Stimulated activated naive CD8-positive, alpha-beta T cell treated with anti-CD3 and anti-CD28 coated beads, Interleukin-15, Interleukin-2, amounts not matched to agents 100 ng/mL and 50 ng/mL, for 24 hours (primary cell): Measurements from ENCODE around the gene CENPT.
"Not testable (repeated sequence)": the region's sequence is repeated elsewhere in the genome, so short reads cannot be mapped to it uniquely, and the experiment has no call there.

Experiments
- H3K27ac Mint-ChIP-seq: one replicate; pipeline ENCODE4 v1.8.0; 2021; ENCODE audit warnings: mild to moderate bottlenecking, mixed read lengths
- H3K27me3 Mint-ChIP-seq: one replicate; pipeline ENCODE4 v1.8.0; 2021; ENCODE audit warnings: mixed read lengths
- H3K36me3 Mint-ChIP-seq: one replicate; pipeline ENCODE4 v1.8.0; 2021; ENCODE audit warnings: low read depth, mixed read lengths
- H3K4me1 Mint-ChIP-seq: one replicate; pipeline ENCODE4 v1.8.0; 2021; ENCODE audit warnings: low read depth, mixed read lengths
- H3K4me3 Mint-ChIP-seq: one replicate; pipeline ENCODE4 v1.8.0; 2021; ENCODE audit warnings: mild to moderate bottlenecking, mixed read lengths
- H3K9me3 Mint-ChIP-seq: one replicate; pipeline ENCODE4 v1.8.0; 2021; ENCODE audit warnings: mixed read lengths

The CENPT gene

GRCh38 chr16:67845291-67846062 lies 2.0 kb downstream of the CENPT start:
- Mint-ChIP-seq H3K27me3 (no peaks in the 10 kb centered on the region), H3K9me3 (no peaks in the 10 kb centered on the region), H3K4me1 (peaks cover 52% of the 10 kb centered on the region), H3K36me3 (peaks cover 8% of the 10 kb centered on the region), H3K27ac (peak overlapping the region; percentile 95), H3K4me3 (peak overlapping the region; percentile 89)

- peak overlapping the region; percentile 95 for H3K4me3 Mint-ChIP-seq
- H3K4me1 Mint-ChIP-seq: peaks cover 52% of the 10 kb centered on the region
- H3K9me3 Mint-ChIP-seq: no peaks in the 10 kb centered on the region
- no peaks in the 10 kb centered on the region for H3K27me3 Mint-ChIP-seq
- H3K27ac Mint-ChIP-seq: peak overlapping the region; percentile 86
- H3K36me3 Mint-ChIP-seq: peaks cover 8% of the 10 kb centered on the region
Observed at GRCh38 chr16:67844497-67844896, 3.0 kb downstream of the CENPT start.

DNA sequence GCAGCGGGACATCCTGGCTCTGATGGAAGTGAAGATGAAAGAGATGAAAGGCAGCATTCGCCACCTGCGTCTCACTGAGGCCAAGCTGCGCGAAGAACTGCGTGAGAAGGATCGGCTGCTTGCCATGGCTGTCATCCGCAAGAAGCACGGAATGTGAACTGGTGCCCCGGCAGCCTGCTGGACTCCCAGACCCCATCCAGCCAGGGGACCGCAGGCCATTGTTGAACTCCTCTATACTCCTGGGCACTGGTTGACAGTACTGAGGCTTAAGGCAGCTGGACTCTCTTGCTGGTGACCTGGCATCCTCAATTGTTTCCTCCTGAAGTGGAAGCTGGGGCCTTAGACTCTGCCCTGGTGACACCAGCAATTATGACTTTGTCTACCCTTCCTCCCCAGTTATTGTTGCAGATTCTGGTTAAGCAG lies 4.1 kb downstream of the CENPT start:
- H3K4me1 Mint-ChIP-seq: peaks cover 45% of the 10 kb centered on the region
- H3K36me3 Mint-ChIP-seq: peaks cover 3% of the 10 kb centered on the region
- H3K27me3 Mint-ChIP-seq: no peaks in the 10 kb centered on the region
- peak overlapping the region; percentile 95 for H3K4me3 Mint-ChIP-seq
- no peaks in the 10 kb centered on the region for H3K9me3 Mint-ChIP-seq
- peak overlapping the region; percentile 89 for H3K27ac Mint-ChIP-seq

GRCh38 chr16:67842509-67843342 lies 4.8 kb downstream of the CENPT start:
- peak overlapping the region; percentile 95 for H3K4me3 Mint-ChIP-seq
- no peaks in the 10 kb centered on the region for H3K9me3 Mint-ChIP-seq
- peaks cover 3% of the 10 kb centered on the region for H3K36me3 Mint-ChIP-seq
- H3K27ac Mint-ChIP-seq: peak overlapping the region; percentile 89
- H3K4me1 Mint-ChIP-seq: peaks cover 41% of the 10 kb centered on the region
- H3K27me3 Mint-ChIP-seq: no peaks in the 10 kb centered on the region

DNA sequence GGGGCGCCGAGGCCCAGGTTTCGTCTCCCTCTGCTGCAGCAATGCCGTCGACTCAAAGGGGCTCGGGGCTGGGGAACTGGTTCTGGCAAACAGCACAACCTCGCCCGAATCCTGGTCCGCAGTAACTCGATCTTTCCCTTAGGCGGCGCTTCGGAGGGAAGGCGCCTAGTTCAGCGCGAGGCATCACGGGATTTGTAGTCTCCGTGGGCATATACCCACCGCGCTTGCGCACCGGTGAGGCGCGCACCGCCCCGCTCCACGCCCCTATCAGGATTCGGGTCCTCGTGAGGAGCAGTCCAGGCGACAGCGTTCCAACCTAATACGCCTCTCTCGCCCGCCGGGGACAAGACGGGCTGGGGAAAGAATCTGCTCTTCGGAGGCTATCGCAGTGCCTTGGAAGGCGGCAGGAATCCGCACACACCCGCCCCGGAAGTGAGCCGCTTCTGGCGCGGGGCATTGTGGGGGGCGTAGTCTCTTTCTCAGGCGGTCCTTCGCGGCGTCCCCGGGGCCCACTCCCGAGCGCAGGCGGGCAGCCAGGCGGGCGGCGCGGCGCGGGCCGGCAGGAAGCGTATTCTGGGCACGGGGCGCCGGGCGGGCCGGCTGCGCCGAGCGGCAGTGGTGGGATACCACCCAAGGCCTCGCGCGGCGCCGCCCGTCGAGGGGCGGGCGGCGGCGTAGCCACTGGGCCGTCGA lies 5.5 kb downstream of the CENPT start, which contains the start of gene THAP11:
Gene THAP11, plus strand, starts transcription at position 505 of the 693 bp plus-strand sequence. CDS start 235 bp downstream, outside the sequence.
- H3K27ac Mint-ChIP-seq: peak within 1 kb of the TSS; percentile 96
- no peaks in the 10 kb centered on the region for H3K27me3 Mint-ChIP-seq
- H3K9me3 Mint-ChIP-seq: no peaks in the 10 kb centered on the region
- peaks cover 3% of the 10 kb centered on the region for H3K36me3 Mint-ChIP-seq
- peak within 1 kb of the TSS; percentile 95 for H3K4me3 Mint-ChIP-seq
- H3K4me1 Mint-ChIP-seq: peaks cover 38% of the 10 kb centered on the region

DNA sequence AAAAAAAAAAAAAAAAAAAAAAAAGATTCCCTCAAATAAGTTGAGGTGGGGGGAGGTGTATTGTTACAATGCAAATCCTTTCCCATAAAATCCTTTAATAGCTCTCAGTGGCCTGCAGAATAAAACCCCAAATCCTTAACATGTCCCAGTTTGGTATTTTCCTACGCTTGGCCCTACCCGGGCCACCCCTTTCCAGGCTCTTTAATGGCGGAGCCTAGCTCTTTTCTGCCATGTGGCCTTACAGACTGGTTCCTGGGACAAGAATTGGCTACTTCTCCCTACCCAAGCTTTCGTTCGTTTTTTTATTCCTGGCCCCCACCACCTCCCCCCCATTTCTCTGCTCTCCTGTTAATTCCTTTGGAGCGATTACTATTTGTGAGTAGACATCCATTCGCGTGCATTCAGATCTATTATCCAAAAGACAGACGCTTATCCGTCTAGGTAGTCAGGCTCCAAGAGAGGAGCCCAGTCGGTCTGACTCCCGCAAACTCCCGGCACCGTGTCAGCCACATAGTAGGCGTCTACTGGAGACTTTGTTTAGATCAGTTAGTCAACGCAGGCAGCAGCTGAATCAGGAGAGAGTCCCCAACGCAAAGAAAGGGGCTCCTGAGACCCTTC lies 6.2 kb downstream of the CENPT start:
- peaks cover 38% of the 10 kb centered on the region for H3K4me1 Mint-ChIP-seq
- H3K36me3 Mint-ChIP-seq: peaks cover 3% of the 10 kb centered on the region
- no peaks in the 10 kb centered on the region for H3K9me3 Mint-ChIP-seq
- peak overlapping the region; percentile 96 for H3K27ac Mint-ChIP-seq
- no peaks in the 10 kb centered on the region for H3K27me3 Mint-ChIP-seq
- H3K4me3 Mint-ChIP-seq: peak overlapping the region; percentile 89

- Mint-ChIP-seq H3K4me1 (peaks cover 12% of the 10 kb centered on the region), H3K36me3 (no peaks in the 10 kb centered on the region), H3K27ac (no peak overlapping the region), H3K27me3 (no peaks in the 10 kb centered on the region), H3K9me3 (no peaks in the 10 kb centered on the region), H3K4me3 (no peak overlapping the region)
Observed at GRCh38 chr16:67837811-67838210, 9.7 kb downstream of the CENPT start.

DNA sequence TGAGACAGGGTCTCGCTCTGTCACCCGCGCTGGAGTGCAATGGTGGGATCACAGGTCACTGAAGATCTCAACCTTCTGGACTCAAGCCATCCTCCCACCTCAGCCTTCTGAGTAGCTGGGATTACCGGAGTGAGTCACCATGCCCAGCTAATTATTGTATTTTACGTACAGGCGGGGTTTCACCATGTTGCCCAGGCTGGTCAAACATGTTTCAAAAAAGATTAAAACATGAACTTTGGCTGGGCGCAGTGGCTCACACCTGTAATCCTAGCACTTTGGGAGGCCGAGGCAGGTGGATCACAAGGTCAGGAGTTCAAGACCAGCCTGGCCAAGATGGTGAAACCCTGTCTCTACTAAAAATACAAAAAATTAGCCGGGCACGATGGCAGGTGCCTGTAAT lies 10.3 kb downstream of the CENPT start:
- H3K9me3 Mint-ChIP-seq, H3K36me3 Mint-ChIP-seq, H3K27ac Mint-ChIP-seq: not testable (repeated sequence)

DNA sequence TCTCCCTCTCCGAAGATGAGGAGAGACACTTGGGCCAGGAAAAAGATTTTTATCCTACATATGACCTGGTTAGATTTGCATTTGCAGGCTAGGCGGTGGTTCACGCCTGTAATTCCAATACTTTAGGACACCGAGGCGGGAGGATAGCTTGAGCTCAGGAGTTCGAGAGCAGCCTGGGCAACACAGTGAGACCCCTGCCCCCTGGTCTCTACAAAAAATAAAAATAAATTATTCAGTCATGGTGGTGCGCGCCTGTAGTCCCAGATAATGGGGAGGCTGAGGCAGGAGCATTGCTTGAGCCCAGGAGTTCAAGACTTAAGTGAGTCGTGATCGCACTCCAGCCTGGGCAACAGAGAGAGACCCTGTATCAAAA lies 13.3 kb downstream of the CENPT start:
- Mint-ChIP-seq H3K27me3 (no peaks in the 10 kb centered on the region), H3K27ac (peak overlapping the region; percentile 72), H3K4me3 (peak overlapping the region; percentile 87), H3K4me1 (peaks cover 12% of the 10 kb centered on the region), H3K9me3 (no peaks in the 10 kb centered on the region), H3K36me3 (peaks cover 11% of the 10 kb centered on the region)

More for the DNA sequence above, 10.3 kb downstream of the CENPT start:
- H3K4me3 Mint-ChIP-seq, H3K27me3 Mint-ChIP-seq: not testable (repeated sequence)
- peaks cover 17% of the 10 kb centered on the region for H3K4me1 Mint-ChIP-seq

- H3K4me3 Mint-ChIP-seq: peak overlapping the region; percentile 87
- no peaks in the 10 kb centered on the region for H3K9me3 Mint-ChIP-seq
- peaks cover 11% of the 10 kb centered on the region for H3K36me3 Mint-ChIP-seq
- H3K27me3 Mint-ChIP-seq: no peaks in the 10 kb centered on the region
- peak overlapping the region; percentile 72 for H3K27ac Mint-ChIP-seq
- peaks cover 12% of the 10 kb centered on the region for H3K4me1 Mint-ChIP-seq
Observed at GRCh38 chr16:67833415-67834241, 13.9 kb downstream of the CENPT start.

GRCh38 chr16:67833030-67833414 lies 14.5 kb downstream of the CENPT start:
- H3K9me3 Mint-ChIP-seq: no peaks in the 10 kb centered on the region
- peaks cover 11% of the 10 kb centered on the region for H3K36me3 Mint-ChIP-seq
- H3K27me3 Mint-ChIP-seq: no peaks in the 10 kb centered on the region
- peaks cover 12% of the 10 kb centered on the region for H3K4me1 Mint-ChIP-seq
- peak overlapping the region; percentile 36 for H3K27ac Mint-ChIP-seq
- H3K4me3 Mint-ChIP-seq: peak overlapping the region; percentile 87

- Mint-ChIP-seq H3K27me3 (no peaks in the 10 kb centered on the region), H3K4me3 (no peak overlapping the region), H3K36me3 (peaks cover 14% of the 10 kb centered on the region), H3K27ac (no peak overlapping the region), H3K4me1 (peaks cover 9% of the 10 kb centered on the region), H3K9me3 (no peaks in the 10 kb centered on the region)
Observed at GRCh38 chr16:67828651-67829050, 18.8 kb downstream of the CENPT start.

DNA sequence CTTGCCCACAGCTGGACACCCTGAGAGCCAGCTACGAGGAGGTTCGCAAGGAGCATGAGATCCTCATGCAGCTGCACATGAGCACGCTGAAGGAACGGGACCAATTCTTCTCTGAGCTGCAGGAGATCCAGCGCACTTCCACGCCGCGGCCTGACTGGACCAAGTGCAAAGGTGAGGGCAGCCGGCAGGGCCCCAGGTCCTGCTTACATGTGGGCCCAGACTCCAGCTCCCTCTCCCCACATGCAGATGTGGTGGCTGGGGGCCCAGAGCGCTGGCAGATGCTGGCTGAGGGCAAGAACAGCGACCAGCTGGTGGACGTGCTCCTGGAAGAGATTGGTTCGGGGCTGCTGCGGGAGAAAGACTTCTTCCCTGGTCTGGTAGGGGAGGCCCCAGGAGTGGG lies 21.6 kb downstream of the CENPT start:
- Mint-ChIP-seq H3K36me3 (peaks cover 13% of the 10 kb centered on the region), H3K4me3 (no peak overlapping the region), H3K9me3 (no peaks in the 10 kb centered on the region), H3K27ac (no peak overlapping the region), H3K27me3 (no peaks in the 10 kb centered on the region), H3K4me1 (no peaks in the 10 kb centered on the region)

DNA sequence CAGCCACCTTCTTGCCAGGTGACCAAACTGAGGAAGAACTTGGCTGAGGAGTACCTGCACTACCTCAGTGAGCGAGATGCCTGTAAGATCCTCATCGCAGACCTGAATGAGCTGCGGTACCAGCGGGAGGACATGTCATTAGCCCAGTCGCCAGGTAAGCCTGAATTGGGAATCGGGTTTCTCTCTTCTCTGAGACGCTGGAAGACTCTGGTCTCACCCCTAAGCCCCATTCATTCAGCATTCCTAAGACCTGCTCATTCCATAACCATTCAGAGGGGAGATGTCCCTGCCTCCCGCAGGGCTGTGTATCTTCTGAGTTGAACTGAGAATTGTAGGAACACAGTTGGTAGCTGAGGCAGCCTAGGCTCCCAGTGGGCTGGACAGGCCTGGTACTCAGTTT lies 22.4 kb downstream of the CENPT start:
- H3K27ac Mint-ChIP-seq: no peak overlapping the region
- no peaks in the 10 kb centered on the region for H3K4me1 Mint-ChIP-seq
- peaks cover 9% of the 10 kb centered on the region for H3K36me3 Mint-ChIP-seq
- no peaks in the 10 kb centered on the region for H3K9me3 Mint-ChIP-seq
- no peaks in the 10 kb centered on the region for H3K27me3 Mint-ChIP-seq
- H3K4me3 Mint-ChIP-seq: no peak overlapping the region
